Astrocyte (in vitro differentiated cells and primary cell): ENCODE data around the gene MPHOSPH9.

ENCODE experiments used
- CTCF ChIP-seq: IDR thresholded peaks from 2 replicates; pipeline ENCODE4 v1.5.1; 2011; ENCODE audit warnings: low read depth, mild to moderate bottlenecking, inconsistent platforms, low read length, moderate library complexity; ENCODE audit not compliant: insufficient read depth
- EZH2 ChIP-seq: IDR thresholded peaks from 2 replicates; pipeline ENCODE4 v1.6.1; 2012; ENCODE audit warnings: mild to moderate bottlenecking, low read length, inconsistent platforms; ENCODE audit not compliant: insufficient read depth

GRCh38 chr12:123113026-123113425, 119.9 kb downstream of the MPHOSPH9 start:
- TF ChIP-seq CTCF (no peak), EZH2 (no peak)
